GM12878 (cell line): ENCODE measurements around the gene CD1B. TPM values are rescaled to one million over a fixed set of nuclear protein-coding genes. Genes with fewer than 3 reads are reported as not detected.

Experiments used
- BACH1 ChIP-seq: fragments of 450-650 bp; IDR thresholded peaks from 2 replicates; pipeline ENCODE4 v1.6.1; 2017; ENCODE audit warnings: mild to moderate bottlenecking, borderline replicate concordance
- BRCA1 ChIP-seq: IDR thresholded peaks from 2 replicates; pipeline ENCODE4 v1.6.1; 2011; ENCODE audit warnings: low read depth, low read length, improper control_type of control experiment
- CREB1 ChIP-seq: IDR thresholded peaks from 2 replicates; pipeline ENCODE4 v1.6.1; 2012; ENCODE audit warnings: low read depth, mild to moderate bottlenecking, inconsistent platforms
- DPF2 ChIP-seq: fragments of 450-650 bp; IDR thresholded peaks from 2 replicates; pipeline ENCODE4 v1.6.1; 2017; ENCODE audit warnings: mild to moderate bottlenecking
- FOXK2 ChIP-seq: fragments of 450-650 bp; IDR thresholded peaks from 2 replicates; pipeline ENCODE4 v1.6.1; 2017; ENCODE audit warnings: mild to moderate bottlenecking, moderate library complexity
- HDGF ChIP-seq: fragments of 450-650 bp; IDR thresholded peaks from 2 replicates; pipeline ENCODE4 v1.6.1; 2016; ENCODE audit warnings: antibody characterized with exemption
- IKZF2 ChIP-seq, 2 experiments: fragments of 450-650 bp; IDR thresholded peaks; 2 replicates each; pipeline ENCODE4 v1.6.1; 2017; ENCODE audit warnings: mild to moderate bottlenecking in 2 of 2, moderate library complexity in 2 of 2
- JUNB ChIP-seq: IDR thresholded peaks from 2 replicates; pipeline ENCODE4 v1.6.1; 2016; ENCODE audit warnings: antibody characterized with exemption, mild to moderate bottlenecking
- KAT2A ChIP-seq: conservative IDR thresholded peaks from 2 replicates; pipeline ENCODE4 v1.6.1; 2011; ENCODE audit warnings: low read depth, low read length; ENCODE audit not compliant: control insufficient read depth
- KDM1A ChIP-seq: fragments of 200-600 bp; sonication (generic); IDR thresholded peaks from 2 replicates; pipeline ENCODE4 v1.6.1; 2016; ENCODE audit warnings: borderline replicate concordance
- KLF5 ChIP-seq: fragments of 450-650 bp; IDR thresholded peaks from 2 replicates; pipeline ENCODE4 v1.6.1; 2014; ENCODE audit warnings: mild to moderate bottlenecking; ENCODE audit not compliant: partially characterized antibody
- MEF2A ChIP-seq: IDR thresholded peaks from 2 replicates; pipeline ENCODE4 v1.6.1; 2011; ENCODE audit warnings: low read depth, mild to moderate bottlenecking, low read length, moderate library complexity; ENCODE audit not compliant: insufficient read depth
- NFXL1 ChIP-seq: fragments of 450-650 bp; IDR thresholded peaks from 2 replicates; pipeline ENCODE4 v1.6.1; 2017; ENCODE audit warnings: antibody characterized with exemption, mild to moderate bottlenecking, borderline replicate concordance
- NRF1 ChIP-seq: conservative IDR thresholded peaks from 2 replicates; pipeline ENCODE4 v1.6.1; 2011; ENCODE audit warnings: mild to moderate bottlenecking, low read depth, low read length, improper control_type of control experiment
- PAX5 ChIP-seq: IDR thresholded peaks from 2 replicates; pipeline ENCODE4 v1.6.1; 2011; ENCODE audit warnings: low read depth, low read length, borderline replicate concordance
- PML ChIP-seq: IDR thresholded peaks from 2 replicates; pipeline ENCODE4 v1.6.1; 2012; ENCODE audit warnings: low read length, inconsistent platforms
- RELA ChIP-seq: fragments of 450-650 bp; IDR thresholded peaks from 2 replicates; pipeline ENCODE4 v1.8.0; 2014; ENCODE audit warnings: borderline replicate concordance; ENCODE audit not compliant: partially characterized antibody
- RFX5 ChIP-seq: IDR thresholded peaks from 2 replicates; pipeline ENCODE4 v1.6.1; 2011; ENCODE audit warnings: low read depth, low read length, improper control_type of control experiment
- RUNX3 ChIP-seq: IDR thresholded peaks from 2 replicates; pipeline ENCODE4 v1.6.1; 2012; ENCODE audit warnings: low read length, inconsistent platforms
- SMAD5 ChIP-seq: IDR thresholded peaks from 2 replicates; pipeline ENCODE4 v1.6.1; 2016; ENCODE audit warnings: antibody characterized with exemption, low read depth
- SMARCA5 ChIP-seq: fragments of 450-650 bp; IDR thresholded peaks from 2 replicates; pipeline ENCODE4 v1.6.1; 2017; ENCODE audit warnings: mild to moderate bottlenecking
- STAT1 ChIP-seq: fragments of 450-650 bp; conservative IDR thresholded peaks from 2 replicates; pipeline ENCODE4 v1.6.1; 2014; ENCODE audit warnings: antibody characterized with exemption, mild to moderate bottlenecking
- SUZ12 ChIP-seq: fragments of 200-600 bp; sonication (generic); IDR thresholded peaks from one replicate; pipeline ENCODE4 v1.6.1; 2018; ENCODE audit warnings: antibody characterized with exemption, mild to moderate bottlenecking; ENCODE audit not compliant: unreplicated experiment
- TCF7 ChIP-seq: IDR thresholded peaks from 2 replicates; pipeline ENCODE4 v1.6.1; 2014; ENCODE audit warnings: antibody characterized with exemption, borderline replicate concordance
- YY1 ChIP-seq: IDR thresholded peaks from 2 replicates; pipeline ENCODE4 v1.6.1; 2011; ENCODE audit warnings: low read depth, mild to moderate bottlenecking, low read length
- ZBED1 ChIP-seq: IDR thresholded peaks from 2 replicates; pipeline ENCODE4 v1.6.1; 2016; ENCODE audit warnings: borderline replicate concordance
- ZNF207 ChIP-seq: fragments of 450-650 bp; IDR thresholded peaks from 2 replicates; pipeline ENCODE4 v1.6.1; 2014; ENCODE audit warnings: antibody characterized with exemption, mild to moderate bottlenecking, borderline replicate concordance
- polyA plus RNA-seq, 11 experiments: library from polyadenylated mRNA; depleted of rRNA in 4 of 11; unstranded in 6 of 11; stranded (reverse) in 5 of 11; fragments of >200 nt; fragmentation: Nextera tagmentation in 4 of 11; fragmentation: Illumina TruSeq in 1 of 11; extraction: Ambion mirVana in 4 of 11; extraction: Trizol in 1 of 11; gene quantifications; 1 replicate in 1 of 11; 2 replicates in 10 of 11; pipeline versions ENCODE4 v1.2.1 to v1.2.3, GENCODE V29; 2011 to 2016; ENCODE audit warnings: inconsistent platforms in 2 of 11, missing spikeins in 2 of 11, low read depth in 1 of 11
- total RNA-seq, 4 experiments: library from RNA; depleted of rRNA in 3 of 4; stranded (reverse); fragments of >200 nt in 3 of 4; fragmentation: Illumina TruSeq in 1 of 4; extraction: Trizol in 1 of 4; gene quantifications; 2 replicates each; pipeline versions ENCODE4 v1.2.1 to v1.2.3, GENCODE V29; 2013 to 2021
- TF ChIP-seq, protein P1 (sequence below): fragments of 450-650 bp; IDR thresholded peaks from 2 replicates; pipeline ENCODE4 v1.6.1; 2014; ENCODE audit warnings: mild to moderate bottlenecking
- TF ChIP-seq, protein P2 (sequence below): fragments of 150-350 bp; IDR thresholded peaks from 2 replicates; pipeline ENCODE4 v1.6.1; 2014; ENCODE audit warnings: mild to moderate bottlenecking, low read depth, low read length
- TF ChIP-seq, protein P3 (sequence below): fragments of 450-650 bp; IDR thresholded peaks from 2 replicates; pipeline ENCODE4 v1.6.1; 2016; ENCODE audit warnings: mild to moderate bottlenecking, moderate library complexity, borderline replicate concordance

Gene CD1B
- total and polyA plus RNA-seq, 10 of the 15 experiments (the other 5 are each of a cell fraction or from before 2014, with no cell fraction given): not detected

DNA sequence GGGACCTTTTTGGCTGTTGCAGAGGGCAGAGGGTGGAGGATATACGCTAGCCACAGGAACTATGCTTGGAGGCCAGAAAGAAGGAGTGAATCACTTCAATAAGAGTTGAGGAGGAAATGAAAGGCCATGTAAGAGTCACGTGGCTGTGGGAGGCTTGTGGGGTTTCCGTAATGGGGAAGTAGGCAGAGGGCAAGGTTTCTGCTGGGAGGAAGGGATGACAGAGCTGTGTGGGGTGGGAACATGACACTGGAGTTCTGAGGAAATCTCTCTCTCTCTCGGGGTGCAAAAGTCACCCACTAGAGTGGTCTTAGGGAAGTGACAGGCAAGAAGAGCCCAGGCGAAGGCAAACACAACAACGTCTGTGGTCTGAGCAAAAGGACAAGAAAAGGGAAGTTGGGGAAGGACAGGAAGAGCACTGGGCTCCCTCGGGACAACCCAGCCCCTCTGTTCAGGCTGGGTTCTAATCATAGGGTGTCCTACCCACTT, 45.5 kb downstream of the CD1B start (continued):
- TF ChIP-seq TCF7 (no peak), RUNX3 (peak; percentile 92), ZNF207 (no peak), RFX5 (no peak), BACH1 (no peak), RELA (peak; percentile 23), KDM1A (no peak), STAT1 (no peak), FOXK2 (no peak), PAX5 (peak; percentile 90), YY1 (no peak), JUNB (peak; percentile 41), SMAD5 (no peak), NRF1 (no peak), SMARCA5 (no peak), ZBED1 (no peak), PML (peak; percentile 27; the same call in 1 of the 2 replicates), MEF2A (peak; percentile 49; the same call in 1 of the 2 replicates), CREB1 (peak; percentile 34), KLF5 (peak; percentile 39), IKZF2 (IDR thresholded peaks at IDR 0.05) (peak; percentile 99), DPF2 (peak; percentile 94), KAT2A (no peak), NFXL1 (no peak), BRCA1 (no peak), HDGF (peak; percentile 68; the same call in 1 of the 2 replicates), SUZ12 (no peak)
- TF ChIP-seq, protein P1, sequence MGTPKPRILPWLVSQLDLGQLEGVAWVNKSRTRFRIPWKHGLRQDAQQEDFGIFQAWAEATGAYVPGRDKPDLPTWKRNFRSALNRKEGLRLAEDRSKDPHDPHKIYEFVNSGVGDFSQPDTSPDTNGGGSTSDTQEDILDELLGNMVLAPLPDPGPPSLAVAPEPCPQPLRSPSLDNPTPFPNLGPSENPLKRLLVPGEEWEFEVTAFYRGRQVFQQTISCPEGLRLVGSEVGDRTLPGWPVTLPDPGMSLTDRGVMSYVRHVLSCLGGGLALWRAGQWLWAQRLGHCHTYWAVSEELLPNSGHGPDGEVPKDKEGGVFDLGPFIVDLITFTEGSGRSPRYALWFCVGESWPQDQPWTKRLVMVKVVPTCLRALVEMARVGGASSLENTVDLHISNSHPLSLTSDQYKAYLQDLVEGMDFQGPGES: no peak
- TF ChIP-seq, protein P2, sequence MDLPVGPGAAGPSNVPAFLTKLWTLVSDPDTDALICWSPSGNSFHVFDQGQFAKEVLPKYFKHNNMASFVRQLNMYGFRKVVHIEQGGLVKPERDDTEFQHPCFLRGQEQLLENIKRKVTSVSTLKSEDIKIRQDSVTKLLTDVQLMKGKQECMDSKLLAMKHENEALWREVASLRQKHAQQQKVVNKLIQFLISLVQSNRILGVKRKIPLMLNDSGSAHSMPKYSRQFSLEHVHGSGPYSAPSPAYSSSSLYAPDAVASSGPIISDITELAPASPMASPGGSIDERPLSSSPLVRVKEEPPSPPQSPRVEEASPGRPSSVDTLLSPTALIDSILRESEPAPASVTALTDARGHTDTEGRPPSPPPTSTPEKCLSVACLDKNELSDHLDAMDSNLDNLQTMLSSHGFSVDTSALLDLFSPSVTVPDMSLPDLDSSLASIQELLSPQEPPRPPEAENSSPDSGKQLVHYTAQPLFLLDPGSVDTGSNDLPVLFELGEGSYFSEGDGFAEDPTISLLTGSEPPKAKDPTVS: no peak
- TF ChIP-seq, protein P3, sequence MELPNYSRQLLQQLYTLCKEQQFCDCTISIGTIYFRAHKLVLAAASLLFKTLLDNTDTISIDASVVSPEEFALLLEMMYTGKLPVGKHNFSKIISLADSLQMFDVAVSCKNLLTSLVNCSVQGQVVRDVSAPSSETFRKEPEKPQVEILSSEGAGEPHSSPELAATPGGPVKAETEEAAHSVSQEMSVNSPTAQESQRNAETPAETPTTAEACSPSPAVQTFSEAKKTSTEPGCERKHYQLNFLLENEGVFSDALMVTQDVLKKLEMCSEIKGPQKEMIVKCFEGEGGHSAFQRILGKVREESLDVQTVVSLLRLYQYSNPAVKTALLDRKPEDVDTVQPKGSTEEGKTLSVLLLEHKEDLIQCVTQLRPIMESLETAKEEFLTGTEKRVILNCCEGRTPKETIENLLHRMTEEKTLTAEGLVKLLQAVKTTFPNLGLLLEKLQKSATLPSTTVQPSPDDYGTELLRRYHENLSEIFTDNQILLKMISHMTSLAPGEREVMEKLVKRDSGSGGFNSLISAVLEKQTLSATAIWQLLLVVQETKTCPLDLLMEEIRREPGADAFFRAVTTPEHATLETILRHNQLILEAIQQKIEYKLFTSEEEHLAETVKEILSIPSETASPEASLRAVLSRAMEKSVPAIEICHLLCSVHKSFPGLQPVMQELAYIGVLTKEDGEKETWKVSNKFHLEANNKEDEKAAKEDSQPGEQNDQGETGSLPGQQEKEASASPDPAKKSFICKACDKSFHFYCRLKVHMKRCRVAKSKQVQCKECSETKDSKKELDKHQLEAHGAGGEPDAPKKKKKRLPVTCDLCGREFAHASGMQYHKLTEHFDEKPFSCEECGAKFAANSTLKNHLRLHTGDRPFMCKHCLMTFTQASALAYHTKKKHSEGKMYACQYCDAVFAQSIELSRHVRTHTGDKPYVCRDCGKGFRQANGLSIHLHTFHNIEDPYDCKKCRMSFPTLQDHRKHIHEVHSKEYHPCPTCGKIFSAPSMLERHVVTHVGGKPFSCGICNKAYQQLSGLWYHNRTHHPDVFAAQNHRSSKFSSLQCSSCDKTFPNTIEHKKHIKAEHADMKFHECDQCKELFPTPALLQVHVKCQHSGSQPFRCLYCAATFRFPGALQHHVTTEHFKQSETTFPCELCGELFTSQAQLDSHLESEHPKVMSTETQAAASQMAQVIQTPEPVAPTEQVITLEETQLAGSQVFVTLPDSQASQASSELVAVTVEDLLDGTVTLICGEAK: no peak
